Lower lobe of right lung (tissue), 2 donors: ENCODE measurements around the gene HOPX. TPM values are rescaled to one million over a fixed set of nuclear protein-coding genes. Genes with fewer than 3 reads are reported as not detected.

ENCODE experiments used
- ATAC-seq, 2 donors: fragments of 200-7000 bp; cut with Tn5 transposase; one replicate each; pipeline ENCODE4 v1.9.1; 2020 to 2022; ENCODE audit warnings: mild to moderate bottlenecking in 2 of 2, moderate library complexity in 2 of 2
- DNase-seq: peaks from one replicate; pipeline ENCODE4 v3.0.0-alpha.2; 2020
- H3K27ac ChIP-seq: fragments of 200-600 bp; one replicate; pipeline ENCODE4 v1.8.0; 2022
- H3K27me3 ChIP-seq: fragments of 200-600 bp; one replicate; pipeline ENCODE4 v1.8.0; 2022; ENCODE audit warnings: low read depth
- H3K36me3 ChIP-seq: fragments of 200-600 bp; one replicate; pipeline ENCODE4 v1.8.0; 2022; ENCODE audit warnings: mild to moderate bottlenecking
- H3K4me1 ChIP-seq: fragments of 200-600 bp; one replicate; pipeline ENCODE4 v1.8.0; 2022
- H3K4me3 ChIP-seq: fragments of 200-600 bp; one replicate; pipeline ENCODE4 v1.8.0; 2022; ENCODE audit warnings: mild to moderate bottlenecking
- H3K9me3 ChIP-seq: fragments of 200-600 bp; one replicate; pipeline ENCODE4 v1.8.0; 2022
- CTCF ChIP-seq: fragments of 200-600 bp; IDR thresholded peaks from one replicate; pipeline ENCODE4 v1.8.0; 2022; ENCODE audit warnings: antibody characterized with exemption, mild to moderate bottlenecking
- intact Hi-C: fragments of 100-400 bp; cut with DNase I; formaldehyde crosslinking; loops from one replicate; pipeline ENCODE4 v1.11.0; 2022
- total RNA-seq: library from RNA; stranded (reverse); fragmentation: NEBNext Ultra II Directional; extraction: Animal tissue kit (Norgen Biotek cat#: 25700); gene quantifications from one replicate; pipeline ENCODE4 v1.2.1, GENCODE V29; 2021
- donor health status: DM: no; HTN: yes; CAD: no; lungs with severe emphysema.

The HOPX gene
- total RNA-seq, 1 donor from 2014 or later, result 341 TPM

GRCh38 chr4:56692576-56692975, 11.5 kb upstream of the HOPX start:
- H3K9me3 ChIP-seq, result no peaks in the 10 kb centered on the region
- DNase-seq (no peak), ATAC-seq (peak; percentile 55 to 68)
- H3K4me1 ChIP-seq, result peaks cover 14% of the 10 kb centered on the region
- no peaks in the 10 kb centered on the region for H3K36me3 ChIP-seq
- no peaks in the 10 kb centered on the region for H3K27me3 ChIP-seq
- H3K27ac ChIP-seq, result no peak overlapping the region
- no peak overlapping the region for H3K4me3 ChIP-seq
- intact Hi-C loops, result no loop called here
- no peak for TF ChIP-seq CTCF

GRCh38 chr4:56691425-56691824, 10.3 kb upstream of the HOPX start:
- ATAC-seq, result no peak
- Histone ChIP-seq H3K27me3 (no peaks in the 10 kb centered on the region), H3K4me1 (peaks cover 9% of the 10 kb centered on the region), H3K27ac (no peak overlapping the region), H3K4me3 (no peak overlapping the region), H3K36me3 (no peaks in the 10 kb centered on the region), H3K9me3 (no peaks in the 10 kb centered on the region)
- no peak for TF ChIP-seq CTCF
- DNase-seq, result no peak
- intact Hi-C loops, result no loop called here

DNA sequence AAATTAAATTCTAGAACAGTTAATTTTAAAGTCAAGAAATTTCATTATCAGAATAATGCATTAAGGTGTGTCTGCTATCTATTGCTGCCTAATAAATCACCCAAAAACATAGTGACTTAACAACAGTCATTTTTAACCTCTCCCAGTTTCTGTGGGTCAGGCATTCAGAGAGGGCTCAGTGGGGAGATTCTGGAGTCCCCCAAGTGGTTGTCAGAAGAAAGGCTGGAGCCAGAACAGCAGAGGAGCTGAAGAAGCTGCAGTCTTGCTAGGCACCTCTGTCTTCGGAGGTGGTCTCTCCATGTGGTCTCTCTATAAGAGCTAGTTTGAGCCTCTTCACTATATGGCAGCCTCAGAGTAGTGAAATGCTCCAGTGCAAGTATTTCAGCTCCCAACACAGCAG, 9.3 kb upstream of the HOPX start:
- H3K9me3 ChIP-seq, result no peaks in the 10 kb centered on the region
- intact Hi-C loops, result no loop called here
- H3K27ac ChIP-seq, result no peak overlapping the region
- DNase-seq (no peak), ATAC-seq (no peak)
- no peaks in the 10 kb centered on the region for H3K27me3 ChIP-seq
- H3K4me3 ChIP-seq, result no peak overlapping the region
- TF ChIP-seq CTCF, result no peak
- no peaks in the 10 kb centered on the region for H3K36me3 ChIP-seq
- peaks cover 9% of the 10 kb centered on the region for H3K4me1 ChIP-seq

DNA sequence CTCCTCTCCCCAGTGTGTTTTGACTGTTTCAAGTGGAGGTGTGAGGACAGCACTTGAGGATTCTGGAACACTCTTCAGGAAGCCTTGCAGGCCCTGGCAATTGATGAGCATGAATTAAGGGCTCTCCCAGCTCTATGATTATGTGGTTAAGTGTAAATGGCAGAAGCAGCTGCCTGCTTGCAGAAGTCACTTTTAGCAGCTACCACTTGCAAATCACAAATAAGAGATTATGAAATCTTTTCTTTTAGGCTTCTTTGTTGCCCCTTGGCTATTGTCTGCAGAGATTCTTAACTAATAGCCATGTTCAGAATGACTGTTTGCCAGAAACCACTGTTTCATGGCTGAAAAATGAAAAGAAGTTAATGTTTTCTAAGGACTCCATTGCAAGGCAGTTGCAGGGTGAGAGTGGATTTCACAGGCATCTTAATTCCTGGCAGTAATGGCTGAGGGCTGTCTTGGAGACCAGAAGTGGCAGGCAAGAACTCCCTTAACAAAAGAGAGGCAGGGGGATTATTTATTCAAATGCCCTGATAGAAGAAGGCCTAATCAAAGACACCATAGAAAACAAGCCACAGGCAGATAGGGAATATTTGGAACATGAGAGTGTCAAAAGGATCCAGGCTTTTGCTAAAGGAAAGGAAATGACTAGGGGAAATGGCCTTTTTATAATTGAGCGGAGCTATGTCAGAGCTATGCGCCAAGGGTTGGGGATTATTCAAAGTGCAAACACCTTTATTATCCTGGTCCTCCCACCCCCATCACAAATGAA, 8.3 kb upstream of the HOPX start:
- Histone ChIP-seq H3K4me1 (peaks cover 9% of the 10 kb centered on the region), H3K9me3 (no peaks in the 10 kb centered on the region), H3K27ac (no peak overlapping the region), H3K36me3 (no peaks in the 10 kb centered on the region), H3K4me3 (no peak overlapping the region), H3K27me3 (no peaks in the 10 kb centered on the region)
- TF ChIP-seq CTCF, result no peak
- DNase-seq (no peak), ATAC-seq (no peak)
- intact Hi-C loops, result no loop called here

- TF ChIP-seq CTCF, result no peak
- DNase-seq (no peak), ATAC-seq (no peak)
- Histone ChIP-seq H3K36me3 (no peaks in the 10 kb centered on the region), H3K4me1 (peaks cover 9% of the 10 kb centered on the region), H3K4me3 (no peak overlapping the region), H3K9me3 (no peaks in the 10 kb centered on the region), H3K27ac (no peak overlapping the region), H3K27me3 (no peaks in the 10 kb centered on the region)
- intact Hi-C loops, result no loop called here
Observed at GRCh38 chr4:56688094-56688647, 7.1 kb upstream of the HOPX start.
